Spleen (tissue), 11 donors: Measurements from ENCODE around the gene EOGT. TPM values are rescaled to one million over a fixed set of nuclear protein-coding genes. Genes with fewer than 3 reads are reported as not detected.

Experiments
- DNase-seq: peaks from one replicate; pipeline ENCODE4 v3.0.0-alpha.2; 2020
- H3K27ac ChIP-seq, 8 donors: fragments of 200-600 bp; sonication (generic) in 7 of 8; 1 replicate in 4 of 8; 2 replicates in 4 of 8; pipeline versions ENCODE4 v1.5.0 to v1.8.0; 2016 to 2021; ENCODE audit warnings: inconsistent platforms in 4 of 8, mild to moderate bottlenecking in 4 of 8, moderate library complexity in 1 of 8
- H3K27me3 ChIP-seq, 7 donors: fragments of 200-600 bp; sonication (generic) in 6 of 7; replicated peaks in 1 of 7; 1 replicate in 4 of 7; 2 replicates in 3 of 7; pipeline versions ENCODE4 v1.5.0 to v1.8.0; 2016 to 2021; ENCODE audit warnings: inconsistent platforms in 3 of 7, mild to moderate bottlenecking in 1 of 7
- H3K36me3 ChIP-seq, 6 donors: fragments of 200-600 bp; sonication (generic) in 5 of 6; 1 replicate in 4 of 6; 2 replicates in 2 of 6; pipeline versions ENCODE4 v1.5.0 to v1.8.0; 2016 to 2021; ENCODE audit warnings: inconsistent platforms in 2 of 6
- H3K4me1 ChIP-seq, 6 donors: fragments of 200-600 bp; sonication (generic) in 5 of 6; 1 replicate in 3 of 6; 2 replicates in 3 of 6; pipeline versions ENCODE4 v1.5.0 to v1.8.0; 2016 to 2021; ENCODE audit warnings: inconsistent platforms in 3 of 6
- H3K4me3 ChIP-seq, 8 donors: fragments of 200-600 bp; sonication (generic) in 7 of 8; 1 replicate in 4 of 8; 2 replicates in 4 of 8; pipeline versions ENCODE4 v1.5.0 to v1.8.0; 2016 to 2021; ENCODE audit warnings: inconsistent platforms in 4 of 8, mild to moderate bottlenecking in 4 of 8, moderate library complexity in 2 of 8
- H3K9me3 ChIP-seq, 8 donors: fragments of 200-600 bp; sonication (generic) in 7 of 8; 1 replicate in 4 of 8; 2 replicates in 4 of 8; pipeline versions ENCODE4 v1.5.0 to v1.8.0; 2016 to 2021; ENCODE audit warnings: inconsistent platforms in 4 of 8
- POLR2A ChIP-seq, 3 donors: fragments of 450-650 bp; IDR thresholded peaks; one replicate each; pipeline ENCODE4 v1.5.1; 2017; ENCODE audit warnings: antibody characterized with exemption in 3 of 3, mild to moderate bottlenecking in 1 of 3
- POLR2AphosphoS5 ChIP-seq, 3 donors: sonication (generic); formaldehyde crosslinking; IDR thresholded peaks; one replicate each; pipeline ENCODE4 v1.5.1; 2017; ENCODE audit warnings: antibody characterized with exemption in 3 of 3
- WGBS, 5 donors: extraction: QIAGEN DNeasy Blood & Tissue Kit in 3 of 5; methylation state at CpG; one replicate each; pipeline versions ENCODE4 v1.1.5 to v1.1.7; 2013 to 2018; 5-methylcytosine and 5-hydroxymethylcytosine counted together
- intact Hi-C: fragments of 100-400 bp; cut with DNase I; formaldehyde crosslinking; loops from one replicate; pipeline ENCODE4 v1.15.0; 2023; ENCODE audit warnings: low total_unique reads
- polyA plus RNA-seq, 3 donors: library from polyadenylated mRNA; stranded (reverse); fragments of 200-250 nt; gene quantifications; one replicate each; pipeline ENCODE4 v1.2.1, GENCODE V29; 2013
- total RNA-seq, 7 donors: library from RNA; depleted of rRNA in 3 of 7; stranded (reverse); fragments of >200 nt in 3 of 7; fragmentation: NEBNext Ultra II Directional in 4 of 7; extraction: Animal tissue kit (Norgen Biotek cat#: 25700) in 4 of 7; gene quantifications; one replicate each; pipeline versions ENCODE4 v1.1.0 to v1.2.1, GENCODE V29; 2016 to 2021
- TF ChIP-seq, protein P1 (sequence below), 11 experiments: fragments of 200-600 bp in 7 of 11; fragments of 450-650 bp in 4 of 11; sonication (generic) in 4 of 11; IDR thresholded peaks in 8 of 11; conservative IDR thresholded peaks in 3 of 11; 1 replicate in 7 of 11; 2 replicates in 4 of 11; pipeline versions ENCODE4 v1.4.0 to v1.8.0; 2016 to 2021; ENCODE audit warnings: antibody characterized with exemption in 11 of 11, inconsistent platforms in 4 of 11, mild to moderate bottlenecking in 1 of 11
- donor health status: healthy with polysubstance abuse.
- donor health status: DM: no; HTN: no; CAD: no; lungs with moderate emphysema.
- donor health status: DM: no; HTN: no; CAD: no.
- donor health status: Bipolar disorder and iron deficiency.
- donor health status: healthy.
- donor health status: DM: no; HTN: no; CAD: no.
- donor health status: DM: yes; HTN: yes; CAD: no.

EOGT gene
- total and polyA plus RNA-seq, 10 donors, result 9.2 to 30.9 (median 22.5) TPM

DNA sequence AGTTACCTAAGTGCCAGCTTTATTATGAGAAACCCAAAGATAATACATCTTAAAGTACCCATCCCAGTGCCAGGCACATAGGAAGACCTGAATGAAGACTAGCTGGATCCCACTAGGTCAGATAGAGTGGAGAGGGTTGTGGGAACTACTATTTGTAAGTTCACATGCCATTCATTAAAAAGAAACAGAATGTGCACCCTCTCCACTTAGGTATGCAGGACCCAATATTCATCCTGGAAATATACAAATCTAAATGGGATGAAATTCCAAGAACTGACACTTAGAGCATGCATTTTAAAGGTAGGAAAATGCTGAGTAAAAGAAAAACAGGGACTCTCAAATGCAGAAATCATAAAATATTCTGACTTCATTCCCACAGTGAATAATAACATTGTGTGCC is 14.3 kb downstream of the EOGT start:
- Histone ChIP-seq H3K4me1 (no peaks in the 10 kb centered on the region), H3K9me3 (no peaks in the 10 kb centered on the region), H3K4me3 (no peak overlapping the region), H3K27me3 (no peaks in the 10 kb centered on the region), H3K36me3 (peaks cover 0 to 97% (median 55%) of the 10 kb centered on the region in 6 donors), H3K27ac (no peak overlapping the region)
- intact Hi-C loops, result no loop called here
- no peak for DNase-seq
- TF ChIP-seq, protein P1, sequence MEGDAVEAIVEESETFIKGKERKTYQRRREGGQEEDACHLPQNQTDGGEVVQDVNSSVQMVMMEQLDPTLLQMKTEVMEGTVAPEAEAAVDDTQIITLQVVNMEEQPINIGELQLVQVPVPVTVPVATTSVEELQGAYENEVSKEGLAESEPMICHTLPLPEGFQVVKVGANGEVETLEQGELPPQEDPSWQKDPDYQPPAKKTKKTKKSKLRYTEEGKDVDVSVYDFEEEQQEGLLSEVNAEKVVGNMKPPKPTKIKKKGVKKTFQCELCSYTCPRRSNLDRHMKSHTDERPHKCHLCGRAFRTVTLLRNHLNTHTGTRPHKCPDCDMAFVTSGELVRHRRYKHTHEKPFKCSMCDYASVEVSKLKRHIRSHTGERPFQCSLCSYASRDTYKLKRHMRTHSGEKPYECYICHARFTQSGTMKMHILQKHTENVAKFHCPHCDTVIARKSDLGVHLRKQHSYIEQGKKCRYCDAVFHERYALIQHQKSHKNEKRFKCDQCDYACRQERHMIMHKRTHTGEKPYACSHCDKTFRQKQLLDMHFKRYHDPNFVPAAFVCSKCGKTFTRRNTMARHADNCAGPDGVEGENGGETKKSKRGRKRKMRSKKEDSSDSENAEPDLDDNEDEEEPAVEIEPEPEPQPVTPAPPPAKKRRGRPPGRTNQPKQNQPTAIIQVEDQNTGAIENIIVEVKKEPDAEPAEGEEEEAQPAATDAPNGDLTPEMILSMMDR (IDR thresholded peaks at IDR 0.05 in 8 of 11, conservative IDR thresholded peaks at IDR 0.05 in 3 of 11), result no peak
- TF ChIP-seq POLR2AphosphoS5 (IDR thresholded peaks at IDR 0.05) (no peak), POLR2A (IDR thresholded peaks at IDR 0.05) (no peak)

DNA sequence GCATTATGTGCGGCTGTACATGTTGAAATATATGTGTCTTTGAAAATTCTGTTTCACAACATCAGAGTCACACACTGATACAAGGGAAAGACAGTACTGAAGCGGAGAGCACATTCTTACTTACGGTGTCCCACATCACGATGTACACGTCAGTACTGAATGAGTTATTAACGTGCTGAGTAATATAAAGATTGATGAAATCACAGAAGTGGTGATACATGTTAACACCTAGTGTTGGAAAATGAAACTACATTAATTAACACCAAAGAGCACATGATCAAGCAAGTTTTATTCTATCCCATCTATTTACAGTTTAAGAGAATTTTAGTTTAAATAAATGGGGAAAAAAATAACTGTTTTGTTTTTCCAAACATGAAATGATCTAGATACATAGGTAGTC is 15.6 kb downstream of the EOGT start:
- Histone ChIP-seq H3K36me3 (peaks cover 0 to 97% (median 45%) of the 10 kb centered on the region in 6 donors), H3K27ac (no peak overlapping the region)
- WGBS, 5 donors, result 70 to 91% (median 75%) methylated on average over 6 of the region's 6 CpGs

DNA sequence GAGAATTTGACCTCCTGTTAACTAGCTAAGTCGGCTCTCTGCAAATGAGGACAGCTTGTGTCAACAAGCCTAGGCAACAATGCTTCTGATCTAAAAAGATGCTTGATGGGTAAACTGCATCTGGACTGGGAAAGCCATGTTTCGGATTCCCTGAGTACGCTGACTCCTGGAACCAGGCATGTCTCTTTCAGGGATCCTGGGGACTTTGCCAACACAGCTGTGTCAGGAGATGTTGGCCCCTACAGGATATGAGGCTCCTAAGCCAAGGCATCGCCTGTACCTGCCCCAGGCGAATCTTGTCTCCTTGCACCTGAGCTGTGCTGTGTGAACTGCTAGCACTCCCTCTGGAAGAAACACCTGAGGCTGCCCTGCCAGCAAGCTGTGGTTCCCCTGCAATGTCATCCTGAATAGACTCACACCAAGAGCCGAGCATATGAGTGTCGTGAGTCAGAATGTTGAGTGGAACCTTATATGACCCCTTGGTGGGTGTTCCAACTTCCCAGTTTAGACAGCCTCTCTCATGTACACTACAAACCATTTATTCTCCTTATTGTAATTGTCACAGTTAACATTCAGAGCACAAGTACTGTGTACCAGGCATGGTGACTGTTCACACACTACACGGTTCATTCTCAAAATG is 17.0 kb downstream of the EOGT start:
- no peak for DNase-seq
- Histone ChIP-seq H3K4me3 (no peak overlapping the region), H3K9me3 (no peaks in the 10 kb centered on the region), H3K4me1 (no peaks in the 10 kb centered on the region), H3K27ac (no peak overlapping the region), H3K27me3 (no peaks in the 10 kb centered on the region), H3K36me3 (peaks cover 0 to 93% (median 39%) of the 10 kb centered on the region in 6 donors)
- no peak for TF ChIP-seq POLR2AphosphoS5 (IDR thresholded peaks at IDR 0.05)
- TF ChIP-seq, protein P1 (IDR thresholded peaks at IDR 0.05 in 8 of 11, conservative IDR thresholded peaks at IDR 0.05 in 3 of 11), result no peak
- TF ChIP-seq POLR2A (IDR thresholded peaks at IDR 0.05), result no peak
- WGBS, 5 donors, result 84 to 89% (median 86%) methylated on average over 8 of the region's 8 CpGs
- intact Hi-C loops, result no loop called here

More for the DNA sequence above, 15.6 kb downstream of the EOGT start:
- no peak for DNase-seq
- TF ChIP-seq, protein P1 (IDR thresholded peaks at IDR 0.05 in 8 of 11, conservative IDR thresholded peaks at IDR 0.05 in 3 of 11), result no peak
- no peak for TF ChIP-seq POLR2AphosphoS5 (IDR thresholded peaks at IDR 0.05)
- TF ChIP-seq POLR2A (IDR thresholded peaks at IDR 0.05), result no peak
- H3K4me1 ChIP-seq, result no peaks in the 10 kb centered on the region
- no peaks in the 10 kb centered on the region for H3K9me3 ChIP-seq
- no peaks in the 10 kb centered on the region for H3K27me3 ChIP-seq
- intact Hi-C loops, result no loop called here
- H3K4me3 ChIP-seq, result no peak overlapping the region

DNA sequence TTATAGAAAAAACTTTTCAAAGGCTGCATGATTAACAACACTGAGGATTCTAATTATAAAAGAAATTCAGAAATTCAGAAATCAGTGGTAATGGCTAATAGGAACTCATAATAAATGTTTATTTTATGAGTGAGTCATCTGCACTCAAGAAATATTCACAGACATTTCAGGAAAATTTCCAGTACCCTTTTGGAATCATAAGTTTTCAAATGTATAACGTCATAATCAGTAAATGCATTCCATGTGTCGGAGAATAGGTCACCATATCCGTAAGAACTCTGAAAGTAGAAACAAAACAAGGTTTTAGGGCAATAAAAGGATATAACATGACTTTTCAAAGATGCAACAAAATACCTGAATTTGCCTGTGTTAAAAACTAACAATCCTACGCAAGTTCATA is 24.7 kb downstream of the EOGT start:
- intact Hi-C loops, result no loop called here
- Histone ChIP-seq H3K4me3 (no peak overlapping the region), H3K36me3 (peaks cover 0 to 86% (median 33%) of the 10 kb centered on the region in 6 donors), H3K27ac (no peak overlapping the region), H3K27me3 (no peaks in the 10 kb centered on the region), H3K9me3 (no peaks in the 10 kb centered on the region), H3K4me1 (no peaks in the 10 kb centered on the region)
- no peak for DNase-seq
- TF ChIP-seq, protein P1 (IDR thresholded peaks at IDR 0.05 in 8 of 11, conservative IDR thresholded peaks at IDR 0.05 in 3 of 11), result no peak
- TF ChIP-seq POLR2AphosphoS5 (IDR thresholded peaks at IDR 0.05) (no peak), POLR2A (IDR thresholded peaks at IDR 0.05) (no peak)
- 96 to 98% (median 97%) methylated on average over 4 of the region's 4 CpGs for WGBS, 5 donors
